ENCODE data around the gene OTUB2.
A peak's percentile ranks its signal among the peaks of the same experiment; 100 is the strongest.

The OTUB2 gene

GRCh38 chr14:94043111-94043755, 17.1 kb downstream of the OTUB2 start:
- H3K36me3 ChIP-seq (ENCODE audit: low read depth): peaks cover 20% of the 10 kb centered on the region
- H3K9me3 ChIP-seq (ENCODE audit: severe bottlenecking): no peaks in the 10 kb centered on the region
- H3K4me1 ChIP-seq (ENCODE audit: insufficient read depth, poor library complexity, severe bottlenecking): no peaks in the 10 kb centered on the region
- H3K27ac ChIP-seq (ENCODE audit: poor library complexity, severe bottlenecking): no peak overlapping the region
- no peak for DNase-seq (ENCODE audit: low spot score)
- no peak; the same call in 2 of the 3 replicates for ATAC-seq (ENCODE audit: low read depth)
- H3K27me3 ChIP-seq (ENCODE audit: insufficient read depth, poor library complexity, severe bottlenecking): no peaks in the 10 kb centered on the region
- TF ChIP-seq CTCF (IDR thresholded peaks at IDR 0.05; ENCODE audit: poor library complexity, severe bottlenecking): no peak
- no peak overlapping the region for H3K4me3 ChIP-seq (ENCODE audit: severe bottlenecking)

DNA sequence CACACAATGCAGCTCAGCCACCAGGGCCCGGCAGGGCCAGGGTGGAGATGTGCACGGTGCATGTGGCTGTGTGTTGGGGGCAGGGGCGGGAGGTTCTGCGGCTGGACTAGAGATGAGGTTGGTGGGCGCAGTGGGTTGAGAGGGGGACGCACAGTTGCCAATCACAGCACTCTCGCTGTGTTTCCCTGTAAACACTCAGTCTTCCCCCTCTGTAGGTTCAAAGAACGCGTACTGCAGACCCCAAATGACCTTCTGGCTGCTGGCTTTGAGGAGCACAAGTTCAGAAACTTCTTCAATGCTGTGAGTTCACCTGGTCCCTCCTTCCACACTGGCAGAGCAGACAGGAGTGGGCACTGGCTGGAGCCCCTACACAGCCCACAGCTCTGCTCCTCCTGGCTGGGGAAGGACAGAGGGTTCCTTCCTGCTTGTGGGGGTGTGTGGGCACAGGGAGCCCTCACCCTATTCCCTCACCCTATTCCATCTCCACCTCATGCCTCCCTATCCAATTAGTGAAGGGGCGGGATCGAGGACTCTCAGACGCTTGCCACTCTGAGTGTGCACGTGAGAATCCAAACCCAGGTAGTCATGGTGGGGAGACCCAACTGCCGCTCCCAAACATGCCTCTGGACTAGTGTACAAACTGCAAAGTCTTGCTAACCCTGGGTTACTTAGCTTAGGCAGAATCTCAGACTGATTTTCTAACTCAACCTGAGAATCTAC, 17.8 kb downstream of the OTUB2 start:
- no peak overlapping the region for H3K27ac ChIP-seq (ENCODE audit: poor library complexity, severe bottlenecking)
- peak; percentile 8; the same call in 1 of the 3 replicates for ATAC-seq (ENCODE audit: low read depth)

GRCh38 chr14:94044476-94045091, 18.4 kb downstream of the OTUB2 start:
- Histone ChIP-seq H3K27ac (ENCODE audit: poor library complexity, severe bottlenecking) (no peak overlapping the region), H3K36me3 (ENCODE audit: low read depth) (peaks cover 33% of the 10 kb centered on the region), H3K9me3 (ENCODE audit: severe bottlenecking) (no peaks in the 10 kb centered on the region), H3K27me3 (ENCODE audit: insufficient read depth, poor library complexity, severe bottlenecking) (no peaks in the 10 kb centered on the region), H3K4me1 (ENCODE audit: insufficient read depth, poor library complexity, severe bottlenecking) (no peaks in the 10 kb centered on the region), H3K4me3 (ENCODE audit: severe bottlenecking) (no peak overlapping the region)
- TF ChIP-seq CTCF (IDR thresholded peaks at IDR 0.05; ENCODE audit: poor library complexity, severe bottlenecking): no peak
- DNase-seq (ENCODE audit: low spot score) (peak; percentile 60), ATAC-seq (ENCODE audit: low read depth) (no peak)

More for the DNA sequence above, 17.8 kb downstream of the OTUB2 start:
- no peaks in the 10 kb centered on the region for H3K4me1 ChIP-seq (ENCODE audit: insufficient read depth, poor library complexity, severe bottlenecking)
- no peak for TF ChIP-seq CTCF (IDR thresholded peaks at IDR 0.05; ENCODE audit: poor library complexity, severe bottlenecking)
- no peaks in the 10 kb centered on the region for H3K27me3 ChIP-seq (ENCODE audit: insufficient read depth, poor library complexity, severe bottlenecking)
- DNase-seq (ENCODE audit: low spot score): peak; percentile 63
- H3K36me3 ChIP-seq (ENCODE audit: low read depth): peaks cover 27% of the 10 kb centered on the region
- H3K9me3 ChIP-seq (ENCODE audit: severe bottlenecking): no peaks in the 10 kb centered on the region
- H3K4me3 ChIP-seq (ENCODE audit: severe bottlenecking): no peak overlapping the region

- ATAC-seq (ENCODE audit: low read depth) (no peak), DNase-seq (ENCODE audit: low spot score) (peak; percentile 32)
- H3K4me1 ChIP-seq (ENCODE audit: insufficient read depth, poor library complexity, severe bottlenecking): no peaks in the 10 kb centered on the region
- no peaks in the 10 kb centered on the region for H3K9me3 ChIP-seq (ENCODE audit: severe bottlenecking)
- no peaks in the 10 kb centered on the region for H3K27me3 ChIP-seq (ENCODE audit: insufficient read depth, poor library complexity, severe bottlenecking)
- H3K27ac ChIP-seq (ENCODE audit: poor library complexity, severe bottlenecking): no peak overlapping the region
- H3K4me3 ChIP-seq (ENCODE audit: severe bottlenecking): no peak overlapping the region
- TF ChIP-seq CTCF (IDR thresholded peaks at IDR 0.05; ENCODE audit: poor library complexity, severe bottlenecking): no peak
- peaks cover 38% of the 10 kb centered on the region for H3K36me3 ChIP-seq (ENCODE audit: low read depth)
These were observed 19.0 kb downstream of the OTUB2 start for GRCh38 chr14:94045101-94045500.

Data from RWPE2 (cell line).